Smooth muscle cell (in vitro differentiated cells): ENCODE results near the gene MTMR12. TPM values are rescaled to one million over a fixed set of nuclear protein-coding genes. Genes with fewer than 3 reads are reported as not detected.

Source experiments
- DNase-seq: peaks from one replicate; lab custom pipeline; 2025; ENCODE audit not compliant: unreplicated experiment; lab: John Stamatoyannopoulos, UW
- H2AFZ ChIP-seq: fragments of 200-600 bp; sonication (generic); 2 replicates; pipeline ENCODE4 v1.6.0; 2016; ENCODE audit warnings: antibody characterized with exemption, low read depth, mild to moderate bottlenecking
- H3F3A ChIP-seq: fragments of 200-600 bp; sonication (generic); 2 replicates; pipeline ENCODE4 v1.6.0; 2017; ENCODE audit warnings: antibody characterized with exemption, low read depth
- H3K27ac ChIP-seq: fragments of 200-600 bp; sonication (generic); 2 replicates; pipeline ENCODE4 v1.5.1; 2016; ENCODE audit warnings: low read depth, mild to moderate bottlenecking
- H3K27me3 ChIP-seq: fragments of 200-600 bp; sonication (generic); 2 replicates; pipeline ENCODE4 v1.6.1; 2016; ENCODE audit warnings: low read depth, mild to moderate bottlenecking
- H3K36me3 ChIP-seq: fragments of 200-600 bp; sonication (generic); 2 replicates; pipeline ENCODE4 v1.5.1; 2016; ENCODE audit warnings: low read depth
- H3K4me1 ChIP-seq: fragments of 200-600 bp; sonication (generic); 2 replicates; pipeline ENCODE4 v1.5.1; 2016; ENCODE audit warnings: low read depth
- H3K4me2 ChIP-seq: fragments of 200-600 bp; sonication (generic); 2 replicates; pipeline ENCODE4 v1.6.0; 2016; ENCODE audit warnings: mild to moderate bottlenecking
- H3K4me3 ChIP-seq: fragments of 200-600 bp; sonication (generic); 2 replicates; pipeline ENCODE4 v1.5.1; 2016; ENCODE audit warnings: mild to moderate bottlenecking
- H3K79me2 ChIP-seq: fragments of 200-600 bp; sonication (generic); 2 replicates; pipeline ENCODE4 v1.6.0; 2016; ENCODE audit warnings: low read depth, mild to moderate bottlenecking
- H3K9ac ChIP-seq: fragments of 200-600 bp; sonication (generic); 2 replicates; pipeline ENCODE4 v1.6.0; 2016; ENCODE audit warnings: low read depth
- H3K9me3 ChIP-seq: fragments of 200-600 bp; sonication (generic); replicated peaks from 2 replicates; pipeline ENCODE4 v1.5.1; 2016; ENCODE audit warnings: low read depth
- H4K20me1 ChIP-seq: fragments of 200-600 bp; sonication (generic); 2 replicates; pipeline ENCODE4 v1.6.0; 2016; ENCODE audit warnings: low read depth
- CTCF ChIP-seq: fragments of 200-600 bp; sonication (generic); IDR thresholded peaks from 2 replicates; pipeline ENCODE4 v1.5.1; 2017; ENCODE audit warnings: borderline replicate concordance, mild to moderate bottlenecking, antibody characterized with exemption; ENCODE audit not compliant: insufficient read depth, poor library complexity, severe bottlenecking
- WGBS: methylation state at CpG from one replicate; pipeline ENCODE4 v1.1.7; 2016; ENCODE audit warnings: low lambda C conversion rate; 5-methylcytosine and 5-hydroxymethylcytosine counted together
- polyA plus RNA-seq: library from polyadenylated mRNA; unstranded; fragments of >200 nt; fragmentation: Nextera tagmentation; extraction: Ambion mirVana; gene quantifications from 2 replicates; pipeline ENCODE4 v1.2.1, GENCODE V29; 2016
- total RNA-seq: library from RNA; depleted of rRNA; stranded (reverse); fragments of >200 nt; gene quantifications from 2 replicates; pipeline ENCODE4 v1.2.3, GENCODE V29; 2014

Gene MTMR12
- total and polyA plus RNA-seq, 2 experiments from 2014 or later = 4.4 to 8.6 TPM

- Histone ChIP-seq H3K79me2 (peaks cover 67% of the 10 kb centered on the region), H3K9ac (no peak overlapping the region), H2AFZ (no peak overlapping the region), H3K9me3 (no peaks in the 10 kb centered on the region), H3K27me3 (no peaks in the 10 kb centered on the region), H3F3A (no peaks in the 10 kb centered on the region), H3K4me1 (peaks cover 11% of the 10 kb centered on the region), H4K20me1 (peaks cover 54% of the 10 kb centered on the region), H3K4me3 (no peak overlapping the region), H3K4me2 (no peak overlapping the region), H3K36me3 (no peaks in the 10 kb centered on the region), H3K27ac (no peak overlapping the region)
- DNase-seq = no peak
- TF ChIP-seq CTCF = no peak
- WGBS = 96% methylated on average over 6 of the region's 6 CpGs
These were observed 3.0 kb downstream of the MTMR12 start for GRCh38 chr5:32309761-32310160.

- Histone ChIP-seq H3K4me2 (no peak overlapping the region), H3K27ac (no peak overlapping the region), H3K4me3 (no peak overlapping the region), H3K36me3 (no peaks in the 10 kb centered on the region), H4K20me1 (peaks cover 60% of the 10 kb centered on the region), H3K79me2 (peaks cover 76% of the 10 kb centered on the region), H3F3A (no peaks in the 10 kb centered on the region), H2AFZ (no peak overlapping the region), H3K4me1 (peaks cover 11% of the 10 kb centered on the region), H3K27me3 (no peaks in the 10 kb centered on the region), H3K9me3 (no peaks in the 10 kb centered on the region), H3K9ac (no peak overlapping the region)
- WGBS = 88% methylated on average over 3 of the region's 3 CpGs
- DNase-seq = no peak
- no peak for TF ChIP-seq CTCF
These were observed 3.8 kb downstream of the MTMR12 start for GRCh38 chr5:32308946-32309345.

GRCh38 chr5:32307769-32308194 is 5.0 kb downstream of the MTMR12 start:
- Histone ChIP-seq H3K4me1 (peaks cover 11% of the 10 kb centered on the region), H3K9ac (no peak overlapping the region), H3K27me3 (no peaks in the 10 kb centered on the region), H3K79me2 (peaks cover 86% of the 10 kb centered on the region), H4K20me1 (peaks cover 63% of the 10 kb centered on the region), H3K4me2 (no peak overlapping the region), H3K36me3 (no peaks in the 10 kb centered on the region), H3K4me3 (no peak overlapping the region), H3F3A (no peaks in the 10 kb centered on the region), H3K9me3 (no peaks in the 10 kb centered on the region), H2AFZ (no peak overlapping the region), H3K27ac (no peak overlapping the region)
- no peak for TF ChIP-seq CTCF
- 96% methylated on average over 4 of the region's 4 CpGs for WGBS
- no peak for DNase-seq

GRCh38 chr5:32304622-32305021 is 8.1 kb downstream of the MTMR12 start:
- no peak for TF ChIP-seq CTCF
- 84% methylated on average over 5 of the region's 5 CpGs for WGBS
- H3K4me3 ChIP-seq = no peak overlapping the region
- H3F3A ChIP-seq = no peaks in the 10 kb centered on the region
- H3K27me3 ChIP-seq = no peaks in the 10 kb centered on the region
- no peak for DNase-seq
- H3K9ac ChIP-seq = no peak overlapping the region
- no peak overlapping the region for H3K4me2 ChIP-seq
- H4K20me1 ChIP-seq = peaks cover 64% of the 10 kb centered on the region
- peaks cover 80% of the 10 kb centered on the region for H3K79me2 ChIP-seq
- H3K36me3 ChIP-seq = no peaks in the 10 kb centered on the region
- no peak overlapping the region for H3K27ac ChIP-seq
- no peaks in the 10 kb centered on the region for H3K9me3 ChIP-seq
- no peak overlapping the region for H2AFZ ChIP-seq
- H3K4me1 ChIP-seq = no peaks in the 10 kb centered on the region
